ENCODE measurements around the gene SLC15A3. TPM values are rescaled to one million over a fixed set of nuclear protein-coding genes. Genes with fewer than 3 reads are reported as not detected.

The SLC15A3 gene
- total RNA-seq, 2 experiments from 2014 or later = 10.5 to 11.9 TPM

DNA sequence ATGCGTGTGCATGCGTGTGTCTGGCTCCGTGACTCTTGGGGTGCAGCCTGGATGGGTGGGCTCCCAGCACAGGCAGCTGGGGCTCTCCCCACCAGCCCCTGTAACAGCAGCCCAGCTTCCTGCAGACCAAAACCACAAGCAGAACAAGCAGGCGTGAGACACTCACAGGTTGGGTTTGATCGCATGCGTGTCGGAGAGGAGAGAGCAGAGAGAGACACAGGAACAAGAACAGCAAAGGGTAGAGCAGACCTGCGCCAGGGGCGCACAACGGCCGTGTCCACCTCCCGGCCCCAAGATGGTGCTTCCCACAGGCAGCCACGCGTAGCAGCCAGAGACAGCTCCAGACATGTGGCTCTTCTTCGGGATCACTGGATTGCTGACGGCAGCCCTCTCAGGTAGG lies 19.5 kb upstream of the SLC15A3 start, which contains the start of gene CD6:
Gene CD6, plus strand, starts transcription at position 161 of the 400 bp plus-strand sequence. Its CDS starts 186 bp downstream, at position 347.
- H3K4me1 Mint-ChIP-seq (ENCODE audit: low read depth) = peaks cover 35% of the 10 kb centered on the region
- peak within 1 kb of the TSS; percentile 94 for H3K27ac Mint-ChIP-seq
- CTCF ChIA-PET = interaction anchor here (0.7 to 2.6 kb wide), 9 partner anchors 22 to 216 kb away, joined by 3 to 16 read pairs (median 6); partner anchors contain the start of gene PRPF19
- POLR2A ChIA-PET = interaction anchor here (0.6 to 1.9 kb wide), 13 partner anchors 20 to 189 kb away, joined by 3 to 8 read pairs (median 4); partner anchors contain the start of gene VPS37C
- no peaks in the 10 kb centered on the region for H3K27me3 ChIP-seq (ENCODE audit: control insufficient read depth in 1 of 2, insufficient read depth in 2 of 2, low read length in 2 of 2)
- no peaks in the 10 kb centered on the region for H3K9me3 ChIP-seq (ENCODE audit: control insufficient read depth in 1 of 2, insufficient read depth in 1 of 2, low read length in 2 of 2)
- no peaks in the 10 kb centered on the region for H3K9me3 Mint-ChIP-seq
- H3K4me1 ChIP-seq (ENCODE audit: insufficient read depth, low read length) = peaks cover 36% of the 10 kb centered on the region
- TF ChIP-seq, protein P1, sequence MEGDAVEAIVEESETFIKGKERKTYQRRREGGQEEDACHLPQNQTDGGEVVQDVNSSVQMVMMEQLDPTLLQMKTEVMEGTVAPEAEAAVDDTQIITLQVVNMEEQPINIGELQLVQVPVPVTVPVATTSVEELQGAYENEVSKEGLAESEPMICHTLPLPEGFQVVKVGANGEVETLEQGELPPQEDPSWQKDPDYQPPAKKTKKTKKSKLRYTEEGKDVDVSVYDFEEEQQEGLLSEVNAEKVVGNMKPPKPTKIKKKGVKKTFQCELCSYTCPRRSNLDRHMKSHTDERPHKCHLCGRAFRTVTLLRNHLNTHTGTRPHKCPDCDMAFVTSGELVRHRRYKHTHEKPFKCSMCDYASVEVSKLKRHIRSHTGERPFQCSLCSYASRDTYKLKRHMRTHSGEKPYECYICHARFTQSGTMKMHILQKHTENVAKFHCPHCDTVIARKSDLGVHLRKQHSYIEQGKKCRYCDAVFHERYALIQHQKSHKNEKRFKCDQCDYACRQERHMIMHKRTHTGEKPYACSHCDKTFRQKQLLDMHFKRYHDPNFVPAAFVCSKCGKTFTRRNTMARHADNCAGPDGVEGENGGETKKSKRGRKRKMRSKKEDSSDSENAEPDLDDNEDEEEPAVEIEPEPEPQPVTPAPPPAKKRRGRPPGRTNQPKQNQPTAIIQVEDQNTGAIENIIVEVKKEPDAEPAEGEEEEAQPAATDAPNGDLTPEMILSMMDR (IDR thresholded peaks at IDR 0.05) = no peak
- peak; percentile 51 to 88 (median 68) for DNase-seq
- ATAC-seq (ENCODE audit: poor library complexity) = peak; percentile 72
- peaks cover 5% of the 10 kb centered on the region for H3K36me3 ChIP-seq (ENCODE audit: insufficient read depth, low read length)
- H3K27ac ChIP-seq (ENCODE audit: low read depth in 1 of 2, low read length in 2 of 2) = peak within 1 kb of the TSS; percentile 83 to 93
- H3K27me3 Mint-ChIP-seq = no peaks in the 10 kb centered on the region
- intact Hi-C loops (cut with DNase I, micrococcal nuclease) = loop anchor here (1.0 to 2.0 kb wide), 6 partner anchors 15 to 141 kb away; no protein-coding TSS in a partner anchor
- H3K4me3 Mint-ChIP-seq = peak within 1 kb of the TSS; percentile 90
- H3K4me3 ChIP-seq (ENCODE audit: low read length) = peak within 1 kb of the TSS; percentile 96
- peaks cover 48% of the 10 kb centered on the region for H3K36me3 Mint-ChIP-seq (ENCODE audit: low read depth)

DNA sequence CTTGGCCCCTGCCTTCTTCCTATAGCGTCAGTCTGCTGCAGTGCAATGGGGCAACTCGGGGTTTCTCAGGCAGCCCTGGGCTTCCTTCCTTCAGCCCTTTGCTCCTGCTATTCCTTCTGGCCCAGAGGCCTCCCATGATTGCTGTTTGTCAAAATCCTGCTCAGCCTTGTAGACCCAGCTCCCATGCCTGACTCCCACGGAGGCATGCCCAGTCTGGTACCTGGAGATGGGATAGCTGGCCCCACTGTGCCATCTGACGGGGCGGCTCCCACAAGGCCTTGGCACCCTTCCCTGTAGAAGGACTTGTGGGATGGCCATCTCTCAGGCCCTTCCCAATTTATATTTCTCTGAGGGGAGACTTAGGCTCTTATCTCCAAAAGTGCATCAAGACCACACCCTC lies 18.9 kb upstream of the SLC15A3 start:
- ATAC-seq (ENCODE audit: poor library complexity) (no peak), DNase-seq (peak in 1 of 14 experiments; percentile 38)
- Mint-ChIP-seq H3K4me1 (ENCODE audit: low read depth) (peaks cover 29% of the 10 kb centered on the region), H3K27me3 (no peaks in the 10 kb centered on the region), H3K4me3 (peak overlapping the region; percentile 90), H3K27ac (peak overlapping the region; percentile 94), H3K9me3 (no peaks in the 10 kb centered on the region), H3K36me3 (ENCODE audit: low read depth) (peaks cover 42% of the 10 kb centered on the region)
- CTCF ChIA-PET = interaction anchor here (0.7 to 2.6 kb wide), 12 partner anchors 10 to 217 kb away, joined by 3 to 16 read pairs (median 6); partner anchors contain the start of gene PRPF19
- Histone ChIP-seq H3K4me3 (ENCODE audit: low read length) (peak overlapping the region; percentile 96), H3K27me3 (ENCODE audit: control insufficient read depth in 1 of 2, insufficient read depth in 2 of 2, low read length in 2 of 2) (no peaks in the 10 kb centered on the region), H3K27ac (ENCODE audit: low read depth in 1 of 2, low read length in 2 of 2) (peak overlapping the region; percentile 83 to 93), H3K4me1 (ENCODE audit: insufficient read depth, low read length) (peaks cover 32% of the 10 kb centered on the region), H3K36me3 (ENCODE audit: insufficient read depth, low read length) (peaks cover 2% of the 10 kb centered on the region), H3K9me3 (ENCODE audit: control insufficient read depth in 1 of 2, insufficient read depth in 1 of 2, low read length in 2 of 2) (no peaks in the 10 kb centered on the region)
- TF ChIP-seq, protein P1 (IDR thresholded peaks at IDR 0.05) = no peak
- intact Hi-C loops (cut with DNase I, micrococcal nuclease) = loop anchor here (1.0 to 2.0 kb wide), 8 partner anchors 15 to 216 kb away; no protein-coding TSS in a partner anchor
- POLR2A ChIA-PET = interaction anchor here (0.6 to 1.9 kb wide), 14 partner anchors 20 to 190 kb away, joined by 3 to 8 read pairs (median 4); partner anchors contain the start of gene VPS37C

DNA sequence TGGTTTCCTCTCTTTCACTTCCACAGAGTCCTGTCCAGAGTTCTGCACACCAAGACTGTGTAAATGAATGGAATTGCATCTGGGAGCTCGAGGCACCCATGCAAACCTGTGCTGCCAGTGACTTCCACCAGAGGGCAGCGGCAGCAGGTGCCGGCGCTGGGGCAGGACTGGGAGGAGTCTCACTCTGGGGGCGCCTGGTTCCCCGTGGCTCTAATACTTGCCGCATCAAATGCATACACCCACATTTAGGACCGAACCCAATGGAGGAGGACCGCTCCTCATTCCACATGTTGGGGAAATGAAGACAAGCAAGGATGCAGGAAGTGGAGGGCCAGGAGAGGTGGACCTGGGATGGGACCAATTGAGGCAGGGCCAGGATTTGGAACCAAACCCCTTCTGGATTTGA lies 18.4 kb upstream of the SLC15A3 start:
- POLR2A ChIA-PET = interaction anchor here (0.6 to 1.9 kb wide), 4 partner anchors 39 to 190 kb away, joined by 3 to 6 read pairs (median 4); partner anchors contain the start of gene VPS37C

More for the DNA sequence above, 18.4 kb upstream of the SLC15A3 start:
- peaks cover 39% of the 10 kb centered on the region for H3K36me3 Mint-ChIP-seq (ENCODE audit: low read depth)
- H3K4me1 Mint-ChIP-seq (ENCODE audit: low read depth) = peaks cover 25% of the 10 kb centered on the region
- H3K9me3 Mint-ChIP-seq = no peaks in the 10 kb centered on the region
- ATAC-seq (ENCODE audit: poor library complexity) (peak; percentile 71), DNase-seq (peak; percentile 71 to 90 (median 80))
- peaks cover 2% of the 10 kb centered on the region for H3K36me3 ChIP-seq (ENCODE audit: insufficient read depth, low read length)
- peak overlapping the region; percentile 94 for H3K27ac Mint-ChIP-seq
- intact Hi-C loops (cut with DNase I, micrococcal nuclease) = loop anchor here (1.0 to 2.0 kb wide), 7 partner anchors 16 to 217 kb away; no protein-coding TSS in a partner anchor
- no peaks in the 10 kb centered on the region for H3K27me3 ChIP-seq (ENCODE audit: control insufficient read depth in 1 of 2, insufficient read depth in 2 of 2, low read length in 2 of 2)
- H3K27ac ChIP-seq (ENCODE audit: low read depth in 1 of 2, low read length in 2 of 2) = peak overlapping the region; percentile 83 to 93
- H3K4me1 ChIP-seq (ENCODE audit: insufficient read depth, low read length) = peaks cover 29% of the 10 kb centered on the region
- CTCF ChIA-PET = interaction anchor here (0.6 to 2.6 kb wide), 38 partner anchors 8 to 218 kb away, joined by 3 to 16 read pairs (median 5); partner anchors contain the start of genes PRPF19 and TMEM109
- H3K4me3 ChIP-seq (ENCODE audit: low read length) = peak overlapping the region; percentile 96
- no peaks in the 10 kb centered on the region for H3K27me3 Mint-ChIP-seq
- no peaks in the 10 kb centered on the region for H3K9me3 ChIP-seq (ENCODE audit: control insufficient read depth in 1 of 2, insufficient read depth in 1 of 2, low read length in 2 of 2)
- H3K4me3 Mint-ChIP-seq = peak overlapping the region; percentile 90
- TF ChIP-seq, protein P1 (IDR thresholded peaks at IDR 0.05) = peak; percentile 97

All from CD4-positive, alpha-beta T cell (primary cell).